Glomerular endothelial cell (primary cell): ENCODE measurements around the gene NLRC3. TPM values are rescaled to one million over a fixed set of nuclear protein-coding genes. Genes with fewer than 3 reads are reported as not detected.
"Not testable (repeated sequence)": the region's sequence is repeated elsewhere in the genome, so short reads cannot be mapped to it uniquely, and the experiment has no call there.

Source experiments
- DNase-seq: peaks from one replicate; pipeline ENCODE4 v3.0.0-alpha.2; 2011; ENCODE audit warnings: low read depth, low spot score; ENCODE audit errors: extremely low read depth
- total RNA-seq: library from RNA; depleted of rRNA; stranded (reverse); fragments of >200 nt; gene quantifications from 2 replicates; pipeline ENCODE4 v1.2.3, GENCODE V29; 2015

NLRC3 gene
- 7.5 and 7.6 TPM in 2 replicates for total RNA-seq

GRCh38 chr16:3577302-3577752 lies at the start of gene NLRC3:
Gene NLRC3 (minus strand): TSS chr16:3577403. CDS start chr16:3565036, 12,367 bp downstream.
- no peak for DNase-seq

GRCh38 chr16:3625911-3626732 lies 48.9 kb upstream of the NLRC3 start:
- DNase-seq: no peak

- DNase-seq: no peak
Observed at GRCh38 chr16:3625331-3625730, 48.1 kb upstream of the NLRC3 start.

- no peak for DNase-seq
Observed at GRCh38 chr16:3623642-3624041, 46.4 kb upstream of the NLRC3 start.

- no peak for DNase-seq
Observed at GRCh38 chr16:3618769-3619141, 41.6 kb upstream of the NLRC3 start.

GRCh38 chr16:3612510-3613466 lies 35.6 kb upstream of the NLRC3 start:
- DNase-seq: no peak

- no peak for DNase-seq
Observed at GRCh38 chr16:3611146-3611975, 34.2 kb upstream of the NLRC3 start, which contains the start of gene SLX4. Gene SLX4 (minus strand): TSS chr16:3611606. CDS start chr16:3608964, 2,642 bp downstream.

GRCh38 chr16:3610698-3611145 lies 33.5 kb upstream of the NLRC3 start:
- no peak for DNase-seq

- no peak for DNase-seq
Observed at GRCh38 chr16:3609895-3610697, 32.9 kb upstream of the NLRC3 start.

- not testable (repeated sequence) for DNase-seq
Observed at GRCh38 chr16:3608976-3609375, 31.8 kb upstream of the NLRC3 start.

- DNase-seq: no peak
Observed at GRCh38 chr16:3608069-3608468, 30.9 kb upstream of the NLRC3 start.

GRCh38 chr16:3607634-3608033 lies 30.4 kb upstream of the NLRC3 start:
- no peak for DNase-seq

GRCh38 chr16:3607161-3607560 lies 30.0 kb upstream of the NLRC3 start:
- no peak for DNase-seq

GRCh38 chr16:3606441-3606840 lies 29.2 kb upstream of the NLRC3 start:
- DNase-seq: no peak

- no peak for DNase-seq
Observed at GRCh38 chr16:3602320-3602653, 25.1 kb upstream of the NLRC3 start.

- no peak for DNase-seq
Observed at GRCh38 chr16:3601614-3602319, 24.6 kb upstream of the NLRC3 start.

GRCh38 chr16:3599922-3600321 lies 22.7 kb upstream of the NLRC3 start:
- no peak for DNase-seq

GRCh38 chr16:3599121-3599520 lies 21.9 kb upstream of the NLRC3 start:
- no peak for DNase-seq

- no peak for DNase-seq
Observed at GRCh38 chr16:3598236-3598635, 21.0 kb upstream of the NLRC3 start.
